HFF-Myc (cell line): Measurements from ENCODE around the gene LRCH1.

Experiments
- DNase-seq: peaks from one replicate; pipeline ENCODE4 v3.0.0-alpha.2; 2011; ENCODE audit warnings: low read depth; ENCODE audit errors: extremely low read depth
- H3K4me3 ChIP-seq: replicated peaks from 2 replicates; pipeline ENCODE4 v1.5.1; 2011; ENCODE audit warnings: low read depth, mild to moderate bottlenecking, control low read depth, low read length
- TF ChIP-seq, protein P1 (sequence below): IDR thresholded peaks from 2 replicates; pipeline ENCODE4 v1.5.1; 2012; ENCODE audit warnings: mild to moderate bottlenecking, low read depth, low read length, control low read depth; ENCODE audit errors: missing control alignments

The LRCH1 gene

GRCh38 chr13:46567671-46568070, 14.7 kb downstream of the LRCH1 start:
- TF ChIP-seq, protein P1, sequence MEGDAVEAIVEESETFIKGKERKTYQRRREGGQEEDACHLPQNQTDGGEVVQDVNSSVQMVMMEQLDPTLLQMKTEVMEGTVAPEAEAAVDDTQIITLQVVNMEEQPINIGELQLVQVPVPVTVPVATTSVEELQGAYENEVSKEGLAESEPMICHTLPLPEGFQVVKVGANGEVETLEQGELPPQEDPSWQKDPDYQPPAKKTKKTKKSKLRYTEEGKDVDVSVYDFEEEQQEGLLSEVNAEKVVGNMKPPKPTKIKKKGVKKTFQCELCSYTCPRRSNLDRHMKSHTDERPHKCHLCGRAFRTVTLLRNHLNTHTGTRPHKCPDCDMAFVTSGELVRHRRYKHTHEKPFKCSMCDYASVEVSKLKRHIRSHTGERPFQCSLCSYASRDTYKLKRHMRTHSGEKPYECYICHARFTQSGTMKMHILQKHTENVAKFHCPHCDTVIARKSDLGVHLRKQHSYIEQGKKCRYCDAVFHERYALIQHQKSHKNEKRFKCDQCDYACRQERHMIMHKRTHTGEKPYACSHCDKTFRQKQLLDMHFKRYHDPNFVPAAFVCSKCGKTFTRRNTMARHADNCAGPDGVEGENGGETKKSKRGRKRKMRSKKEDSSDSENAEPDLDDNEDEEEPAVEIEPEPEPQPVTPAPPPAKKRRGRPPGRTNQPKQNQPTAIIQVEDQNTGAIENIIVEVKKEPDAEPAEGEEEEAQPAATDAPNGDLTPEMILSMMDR: no peak
- no peak overlapping the region for H3K4me3 ChIP-seq
- DNase-seq: no peak

GRCh38 chr13:46569456-46569855, 16.5 kb downstream of the LRCH1 start:
- no peak for DNase-seq
- H3K4me3 ChIP-seq: no peak overlapping the region
- TF ChIP-seq, protein P1: no peak

- TF ChIP-seq, protein P1: no peak
- H3K4me3 ChIP-seq: no peak overlapping the region
- DNase-seq: no peak
Measured at GRCh38 chr13:46570273-46570672, 17.3 kb downstream of the LRCH1 start.

DNA sequence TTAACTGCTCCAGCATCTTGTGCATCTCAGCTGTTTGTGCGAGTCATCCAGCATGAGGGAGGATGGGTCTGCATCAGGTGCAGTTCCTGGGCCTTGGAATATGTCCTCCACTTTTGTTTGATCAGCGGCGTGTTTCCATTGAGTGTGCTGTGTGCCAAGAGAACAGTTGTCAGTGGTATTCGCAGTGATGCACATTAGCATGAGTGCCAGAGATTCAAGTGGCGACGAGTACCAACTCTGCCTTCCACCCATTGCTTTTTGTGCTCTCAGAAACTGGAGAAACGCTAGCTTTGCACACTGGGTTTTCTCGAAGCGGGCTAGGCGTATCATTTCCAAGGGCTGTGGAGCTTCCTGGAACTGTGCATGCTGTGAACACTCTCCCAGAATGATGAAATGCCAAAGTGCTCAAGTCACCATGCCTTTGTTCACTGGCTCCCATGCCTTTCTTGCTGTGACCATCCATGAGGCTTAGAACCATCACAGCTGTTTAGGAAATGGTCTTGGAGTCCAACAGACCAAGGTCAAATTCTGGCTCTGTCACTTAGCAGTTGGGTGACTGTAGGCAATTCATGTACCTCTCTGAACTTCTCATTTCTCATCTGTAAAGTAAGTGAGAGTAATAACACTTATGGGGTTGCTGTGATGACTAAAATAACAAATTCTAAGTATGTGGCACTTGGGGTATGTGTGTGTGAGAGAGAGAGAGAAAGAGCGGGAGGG, 18.4 kb downstream of the LRCH1 start:
- TF ChIP-seq, protein P1: no peak

DNA sequence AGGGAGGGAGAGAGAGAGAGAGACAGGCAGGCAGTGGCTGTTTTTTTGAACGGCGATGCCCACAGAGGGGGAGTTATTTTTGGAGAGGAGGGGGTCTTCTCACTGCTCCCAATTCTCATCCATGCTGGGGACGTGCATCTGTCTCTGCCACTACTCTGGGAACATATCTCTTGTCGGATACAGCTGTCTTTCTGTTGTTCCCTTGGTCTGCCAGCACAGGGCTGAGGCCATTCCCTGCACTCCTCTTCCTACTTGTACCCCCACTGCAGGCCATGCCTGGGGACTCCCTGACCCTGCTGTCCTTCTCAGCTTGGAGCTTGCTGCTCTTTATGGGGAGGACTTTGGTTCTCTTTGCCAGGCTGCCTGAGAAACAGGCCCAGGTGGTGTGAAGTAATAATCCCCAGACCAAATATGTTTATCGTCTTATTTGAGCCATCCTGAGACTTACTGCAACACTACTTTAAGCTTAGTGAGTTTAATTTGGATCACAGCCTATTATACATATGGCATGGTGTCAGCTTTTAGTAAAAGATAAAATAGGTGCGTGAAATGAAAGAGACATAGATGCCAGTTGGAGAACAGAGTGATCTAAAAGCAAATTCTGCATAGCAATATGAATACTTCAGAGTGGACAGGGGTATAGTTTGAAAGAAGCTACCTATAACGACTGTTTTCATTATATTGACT, 19.1 kb downstream of the LRCH1 start:
- no peak for DNase-seq
- TF ChIP-seq, protein P1: no peak
- H3K4me3 ChIP-seq: no peak overlapping the region

More for the DNA sequence above, 18.4 kb downstream of the LRCH1 start:
- H3K4me3 ChIP-seq: no peak overlapping the region
- DNase-seq: no peak

DNA sequence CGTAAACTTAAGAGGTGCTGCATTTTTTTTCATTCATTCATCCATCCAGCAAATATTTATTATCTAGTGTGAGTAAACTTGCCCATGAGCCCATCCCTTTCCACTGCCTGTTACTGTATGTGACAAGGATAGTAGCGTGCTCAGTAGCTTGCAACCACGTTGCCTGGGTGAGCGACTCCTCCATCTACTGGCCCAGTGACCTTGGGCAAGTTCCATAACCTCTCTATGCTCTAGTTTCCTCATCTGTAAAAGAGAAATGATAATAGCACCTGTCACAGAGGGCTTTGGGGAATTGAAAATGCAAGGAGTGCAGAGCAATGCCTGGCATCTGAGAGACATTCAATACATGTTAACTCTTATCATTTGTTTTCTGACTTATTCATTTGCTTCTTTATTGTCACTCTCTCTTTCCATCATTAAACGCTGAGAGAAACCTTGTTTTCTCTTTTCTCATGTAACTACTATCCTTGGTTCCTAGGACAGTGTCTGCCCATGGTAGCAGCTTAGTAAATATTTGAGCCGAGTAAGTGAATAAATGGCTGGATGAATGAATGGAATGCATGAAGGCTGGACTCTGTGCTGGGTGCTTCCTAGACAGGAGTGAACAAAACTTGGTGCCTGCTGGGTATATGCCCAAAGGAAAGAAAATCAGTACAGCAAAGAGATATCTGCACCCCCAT, 19.9 kb downstream of the LRCH1 start:
- DNase-seq: no peak
- TF ChIP-seq, protein P1: no peak

More for the DNA sequence above, 19.9 kb downstream of the LRCH1 start:
- H3K4me3 ChIP-seq: no peak overlapping the region
